Lower leg skin (tissue), 4 donors: ENCODE results near the gene CACNG6. TPM values are rescaled to one million over a fixed set of nuclear protein-coding genes. Genes with fewer than 3 reads are reported as not detected.

Source experiments
- DNase-seq, 2 donors: peaks; one replicate each; pipeline ENCODE4 v3.0.0-alpha.2; 2019; ENCODE audit warnings: low spot score in 2 of 2
- H3K4me3 ChIP-seq: fragments of 200-600 bp; sonication (generic); 2 replicates; pipeline ENCODE4 v1.5.1; 2017; ENCODE audit warnings: mild to moderate bottlenecking, low read depth; ENCODE audit not compliant: poor library complexity, severe bottlenecking
- CTCF ChIP-seq, 3 donors: fragments of 450-650 bp; IDR thresholded peaks; one replicate each; pipeline ENCODE4 v1.5.1; 2016; ENCODE audit warnings: antibody characterized with exemption in 3 of 3, mild to moderate bottlenecking in 3 of 3, moderate library complexity in 2 of 3
- POLR2A ChIP-seq, 2 donors: fragments of 450-650 bp; IDR thresholded peaks; one replicate each; pipeline ENCODE4 v1.6.1; 2016 to 2017; ENCODE audit warnings: antibody characterized with exemption in 2 of 2, mild to moderate bottlenecking in 1 of 2, moderate library complexity in 1 of 2
- WGBS, 2 donors: methylation state at CpG; one replicate each; pipeline ENCODE4 v1.1.5; 2018; 5-methylcytosine and 5-hydroxymethylcytosine counted together
- intact Hi-C: fragments of 100-400 bp; cut with DNase I; formaldehyde crosslinking; loops from one replicate; pipeline ENCODE4 v1.15.0; 2023; ENCODE audit warnings: low total_unique reads
- total RNA-seq, 4 donors: library from RNA; depleted of rRNA; stranded (reverse); fragments of >200 nt; gene quantifications; one replicate each; pipeline ENCODE4 v1.1.0, GENCODE V29; 2016

CACNG6 gene
- total RNA-seq, 4 donors from 2014 or later, result not detected

GRCh38 chr19:54021363-54021762 lies 29.9 kb downstream of the CACNG6 start:
- H3K4me3 ChIP-seq, result no peak overlapping the region
- 74 to 80% methylated on average over 8 of the region's 8 CpGs for WGBS, 2 donors
- intact Hi-C loops, result loop anchor here (5.0 to 10.0 kb wide), 2 partner anchors 117 to 229 kb away; partner anchors contain the start of gene CACNG7
- DNase-seq, result no peak
- no peak for TF ChIP-seq CTCF (IDR thresholded peaks at IDR 0.05)
- no peak for TF ChIP-seq POLR2A (IDR thresholded peaks at IDR 0.05)

- no peak for DNase-seq
- no peak for TF ChIP-seq CTCF (IDR thresholded peaks at IDR 0.05)
- no peak for TF ChIP-seq POLR2A (IDR thresholded peaks at IDR 0.05)
- H3K4me3 ChIP-seq, result no peak overlapping the region
- 78 to 89% methylated on average over 13 of the region's 13 CpGs for WGBS, 2 donors
- intact Hi-C loops, result loop anchor here (5.0 to 10.0 kb wide), 2 partner anchors 117 to 230 kb away; partner anchors contain the start of gene CACNG7
These were observed 30.5 kb downstream of the CACNG6 start for GRCh38 chr19:54021932-54022331.

- no peak overlapping the region for H3K4me3 ChIP-seq
- TF ChIP-seq POLR2A (IDR thresholded peaks at IDR 0.05) (no peak), CTCF (IDR thresholded peaks at IDR 0.05) (no peak)
- intact Hi-C loops, result loop anchor here (5.0 to 10.0 kb wide), 2 partner anchors 118 to 231 kb away; partner anchors contain the start of gene CACNG7
- DNase-seq, result no peak
- 44 to 58% methylated on average over 3 of the region's 3 CpGs for WGBS, 2 donors
These were observed 31.8 kb downstream of the CACNG6 start for GRCh38 chr19:54023191-54023590.

- intact Hi-C loops, result loop anchor here (5.0 to 10.0 kb wide), 2 partner anchors 120 to 232 kb away; partner anchors contain the start of gene CACNG7
- DNase-seq, result no peak
- no peak overlapping the region for H3K4me3 ChIP-seq
- TF ChIP-seq POLR2A (IDR thresholded peaks at IDR 0.05) (no peak), CTCF (IDR thresholded peaks at IDR 0.05) (no peak)
- 80 to 83% methylated on average over 9 of the region's 9 CpGs for WGBS, 2 donors
These were observed 33.2 kb downstream of the CACNG6 start for GRCh38 chr19:54024660-54025059.

- no peak overlapping the region for H3K4me3 ChIP-seq
- intact Hi-C loops, result loop anchor here (10.0 kb wide), 1 partner anchor 122 kb away; the partner anchor contains the start of gene CACNG7
- WGBS, 2 donors, result 67 to 73% methylated on average over 7 of the region's 7 CpGs
- DNase-seq, result no peak
- TF ChIP-seq POLR2A (IDR thresholded peaks at IDR 0.05) (no peak), CTCF (IDR thresholded peaks at IDR 0.05) (no peak)
These were observed 35.2 kb downstream of the CACNG6 start for GRCh38 chr19:54026656-54027055.

- WGBS, 2 donors, result 80 to 81% methylated on average over 3 of the region's 3 CpGs
- intact Hi-C loops, result loop anchor here (10.0 kb wide), 1 partner anchor 124 kb away; the partner anchor contains the start of gene CACNG7
These were observed 37.9 kb downstream of the CACNG6 start for GRCh38 chr19:54029301-54029700.

More at GRCh38 chr19:54029301-54029700, 37.9 kb downstream of the CACNG6 start:
- no peak for TF ChIP-seq CTCF (IDR thresholded peaks at IDR 0.05)
- no peak for TF ChIP-seq POLR2A (IDR thresholded peaks at IDR 0.05)
- no peak for DNase-seq
- H3K4me3 ChIP-seq, result no peak overlapping the region
